ENCODE results near the gene NUP37.
"Not testable (repeated sequence)": the region's sequence is repeated elsewhere in the genome, so short reads cannot be mapped to it uniquely, and the experiment has no call there.

Gene NUP37

GRCh38 chr12:102119674-102120563, at the start of gene NUP37, which contains the start of gene PARPBP:
TSS of gene NUP37 (minus strand) at chr12:102120114. CDS start at chr12:102118518, 1,596 bp downstream.
TSS of gene PARPBP (plus strand) at chr12:102120183. CDS start at chr12:102123889, 3,706 bp downstream.
- no peaks in the 10 kb centered on the region for H3K9me3 Mint-ChIP-seq
- peak within 1 kb of the TSS; percentile 89 for H3K27ac Mint-ChIP-seq
- H3K27me3 Mint-ChIP-seq = no peaks in the 10 kb centered on the region
- H3K36me3 Mint-ChIP-seq = peaks cover 8% of the 10 kb centered on the region
- H3K4me3 Mint-ChIP-seq = peak within 1 kb of the TSS; percentile 95
- peaks cover 19% of the 10 kb centered on the region for H3K4me1 Mint-ChIP-seq

GRCh38 chr12:102167821-102168604, 48.1 kb upstream of the NUP37 start:
- peak overlapping the region; percentile 10 for H3K27ac Mint-ChIP-seq
- H3K27me3 Mint-ChIP-seq = no peaks in the 10 kb centered on the region
- no peaks in the 10 kb centered on the region for H3K4me1 Mint-ChIP-seq
- H3K36me3 Mint-ChIP-seq = peaks cover 2% of the 10 kb centered on the region
- no peaks in the 10 kb centered on the region for H3K9me3 Mint-ChIP-seq
- no peak overlapping the region for H3K4me3 Mint-ChIP-seq

- no peaks in the 10 kb centered on the region for H3K9me3 Mint-ChIP-seq
- no peaks in the 10 kb centered on the region for H3K4me1 Mint-ChIP-seq
Observed at GRCh38 chr12:102163383-102163782, 43.5 kb upstream of the NUP37 start.

GRCh38 chr12:102155206-102155605, 35.3 kb upstream of the NUP37 start:
- H3K27me3 Mint-ChIP-seq, H3K4me3 Mint-ChIP-seq, H3K4me1 Mint-ChIP-seq, H3K36me3 Mint-ChIP-seq, H3K27ac Mint-ChIP-seq, H3K9me3 Mint-ChIP-seq: not testable (repeated sequence)

More at GRCh38 chr12:102163383-102163782, 43.5 kb upstream of the NUP37 start:
- Mint-ChIP-seq H3K36me3 (peaks cover 2% of the 10 kb centered on the region), H3K4me3 (no peak overlapping the region), H3K27ac (no peak overlapping the region), H3K27me3 (no peaks in the 10 kb centered on the region)

- not testable (repeated sequence) for H3K4me1 Mint-ChIP-seq, H3K27me3 Mint-ChIP-seq, H3K9me3 Mint-ChIP-seq, H3K27ac Mint-ChIP-seq, H3K36me3 Mint-ChIP-seq, H3K4me3 Mint-ChIP-seq
Observed at GRCh38 chr12:102147062-102147587, 27.2 kb upstream of the NUP37 start.

GRCh38 chr12:102144221-102144620, 24.3 kb upstream of the NUP37 start:
- Mint-ChIP-seq H3K36me3 (no peaks in the 10 kb centered on the region), H3K4me1 (peaks cover 5% of the 10 kb centered on the region), H3K4me3 (no peak overlapping the region)

GRCh38 chr12:102142866-102143373, 23.0 kb upstream of the NUP37 start:
- H3K9me3 Mint-ChIP-seq, H3K4me1 Mint-ChIP-seq, H3K27me3 Mint-ChIP-seq, H3K27ac Mint-ChIP-seq, H3K4me3 Mint-ChIP-seq, H3K36me3 Mint-ChIP-seq: not testable (repeated sequence)

More at GRCh38 chr12:102144221-102144620, 24.3 kb upstream of the NUP37 start:
- Mint-ChIP-seq H3K27me3 (no peaks in the 10 kb centered on the region), H3K27ac (no peak overlapping the region), H3K9me3 (no peaks in the 10 kb centered on the region)

- not testable (repeated sequence) for H3K4me3 Mint-ChIP-seq, H3K9me3 Mint-ChIP-seq, H3K4me1 Mint-ChIP-seq, H3K27me3 Mint-ChIP-seq, H3K36me3 Mint-ChIP-seq, H3K27ac Mint-ChIP-seq
Observed at GRCh38 chr12:102137619-102138018, 17.7 kb upstream of the NUP37 start.

- not testable (repeated sequence) for H3K27ac Mint-ChIP-seq, H3K4me3 Mint-ChIP-seq, H3K4me1 Mint-ChIP-seq, H3K27me3 Mint-ChIP-seq, H3K9me3 Mint-ChIP-seq, H3K36me3 Mint-ChIP-seq
Observed at GRCh38 chr12:102131442-102131841, 11.5 kb upstream of the NUP37 start.

- not testable (repeated sequence) for H3K36me3 Mint-ChIP-seq, H3K4me1 Mint-ChIP-seq, H3K4me3 Mint-ChIP-seq, H3K27me3 Mint-ChIP-seq, H3K27ac Mint-ChIP-seq, H3K9me3 Mint-ChIP-seq
Observed at GRCh38 chr12:102130720-102131119, 10.8 kb upstream of the NUP37 start.

GRCh38 chr12:102121328-102121727, 1.4 kb upstream of the NUP37 start:
- peaks cover 19% of the 10 kb centered on the region for H3K4me1 Mint-ChIP-seq
- H3K27ac Mint-ChIP-seq, H3K4me3 Mint-ChIP-seq, H3K36me3 Mint-ChIP-seq, H3K9me3 Mint-ChIP-seq, H3K27me3 Mint-ChIP-seq: not testable (repeated sequence)

GRCh38 chr12:102120886-102121285, 972 bp upstream of the NUP37 start:
- Mint-ChIP-seq H3K9me3 (no peaks in the 10 kb centered on the region), H3K4me1 (peaks cover 19% of the 10 kb centered on the region)

GRCh38 chr12:102120564-102120873, 605 bp upstream of the NUP37 start:
- peaks cover 7% of the 10 kb centered on the region for H3K36me3 Mint-ChIP-seq
- no peaks in the 10 kb centered on the region for H3K27me3 Mint-ChIP-seq
- H3K4me1 Mint-ChIP-seq = peaks cover 19% of the 10 kb centered on the region
- peak overlapping the region; percentile 86 for H3K27ac Mint-ChIP-seq
- H3K4me3 Mint-ChIP-seq = peak overlapping the region; percentile 95
- no peaks in the 10 kb centered on the region for H3K9me3 Mint-ChIP-seq

More at GRCh38 chr12:102120886-102121285, 972 bp upstream of the NUP37 start:
- Mint-ChIP-seq H3K27me3 (no peaks in the 10 kb centered on the region), H3K27ac (peak overlapping the region; percentile 86), H3K36me3 (peaks cover 6% of the 10 kb centered on the region), H3K4me3 (peak overlapping the region; percentile 95)

GRCh38 chr12:102118874-102119273, 1.0 kb downstream of the NUP37 start:
- H3K27me3 Mint-ChIP-seq = no peaks in the 10 kb centered on the region

GRCh38 chr12:102116392-102116791, 3.5 kb downstream of the NUP37 start:
- Mint-ChIP-seq H3K4me3 (no peak overlapping the region), H3K27ac (no peak overlapping the region), H3K27me3 (no peaks in the 10 kb centered on the region), H3K4me1 (peaks cover 19% of the 10 kb centered on the region), H3K36me3 (peaks cover 11% of the 10 kb centered on the region), H3K9me3 (no peaks in the 10 kb centered on the region)

More at GRCh38 chr12:102118874-102119273, 1.0 kb downstream of the NUP37 start:
- Mint-ChIP-seq H3K4me3 (peak overlapping the region; percentile 95), H3K4me1 (peaks cover 19% of the 10 kb centered on the region), H3K27ac (no peak overlapping the region), H3K9me3 (no peaks in the 10 kb centered on the region), H3K36me3 (peaks cover 8% of the 10 kb centered on the region)

GRCh38 chr12:102114212-102114611, 5.7 kb downstream of the NUP37 start:
- Mint-ChIP-seq H3K27me3 (no peaks in the 10 kb centered on the region), H3K4me3 (no peak overlapping the region), H3K36me3 (peaks cover 25% of the 10 kb centered on the region), H3K27ac (no peak overlapping the region), H3K9me3 (no peaks in the 10 kb centered on the region), H3K4me1 (peaks cover 17% of the 10 kb centered on the region)
